A549 (cell line): ENCODE results near the gene AJAP1. TPM values are rescaled to one million over a fixed set of nuclear protein-coding genes. Genes with fewer than 3 reads are reported as not detected.

Experiments
- ATAC-seq, 2 experiments: fragments of 200-7000 bp in 1 of 2; fragments of >200 bp in 1 of 2; cut with Nextera tagmentation in 1 of 2; cut with Tn5 transposase in 1 of 2; 3 replicates each; pipeline versions ENCODE4 v1.8.0 to v1.9.1; 2018 to 2020; ENCODE audit warnings: mild to moderate bottlenecking in 1 of 2, moderate library complexity in 1 of 2
- CTCF ChIA-PET: fragments of 300-600 bp; sonication (Branson Sonifier 250); formaldehyde crosslinking; extraction: SDS; loops from one replicate; lab custom pipeline; 2021; ENCODE audit warnings: antibody characterized with exemption, inconsistent platforms; lab: Yijun Ruan, JAX
- POLR2A ChIA-PET: fragments of 350-600 bp; formaldehyde crosslinking; extraction: SDS; loops from one replicate; lab custom pipeline; 2021; ENCODE audit warnings: antibody characterized with exemption, inconsistent platforms; lab: Yijun Ruan, JAX
- DNase-seq, 2 experiments: peaks; one replicate each; pipeline versions ENCODE4 v3.0.0 to v3.0.0-alpha.2; 2011 to 2016; ENCODE audit warnings: low read depth in 1 of 2, low spot score in 1 of 2
- FAIRE-seq: peaks from 2 replicates; lab custom pipeline; 2011; peaks lifted over from hg19 to GRCh38; lab: Jason Lieb, UNC
- H3K27ac ChIP-seq, 2 experiments: fragments of >200 bp; sonication (Bioruptor Twin); formaldehyde crosslinking; 3 replicates each; pipeline ENCODE4 v1.5.1; 2016 to 2017
- H3K4me1 ChIP-seq: fragments of >200 bp; sonication (Bioruptor Twin); formaldehyde crosslinking; 3 replicates; pipeline ENCODE4 v1.6.1; 2016
- H3K4me2 ChIP-seq: fragments of >200 bp; sonication (Bioruptor Twin); formaldehyde crosslinking; 3 replicates; pipeline ENCODE4 v1.6.1; 2016
- H3K4me3 ChIP-seq: fragments of >200 bp; sonication (Bioruptor Twin); formaldehyde crosslinking; 3 replicates; pipeline ENCODE4 v1.5.1; 2016
- H3K9me3 ChIP-seq: fragments of >200 bp; sonication (Bioruptor Twin); formaldehyde crosslinking; 3 replicates; pipeline ENCODE4 v1.6.1; 2016
- CBX8 ChIP-seq: fragments of 200-600 bp; sonication (generic); IDR thresholded peaks from 2 replicates; pipeline ENCODE4 v1.6.1; 2016
- CEBPB ChIP-seq, 2 experiments: fragments of >200 bp in 1 of 2; sonication (Bioruptor Twin) in 1 of 2; formaldehyde crosslinking in 1 of 2; IDR thresholded peaks; 2 replicates each; pipeline ENCODE4 v1.6.1; 2012 to 2016
- CHD2 ChIP-seq: fragments of 150-350 bp; IDR thresholded peaks from 2 replicates; pipeline ENCODE4 v1.6.1; 2014; ENCODE audit warnings: low read length; ENCODE audit not compliant: partially characterized antibody
- CHD4 ChIP-seq: fragments of 200-600 bp; sonication (generic); IDR thresholded peaks from 2 replicates; pipeline ENCODE4 v1.6.1; 2016; ENCODE audit warnings: antibody characterized with exemption, mild to moderate bottlenecking, borderline replicate concordance
- EHF ChIP-seq: fragments of 250-450 bp; sonication (Bioruptor Pico); IDR thresholded peaks from 2 replicates; pipeline ENCODE4 v1.5.0; 2020; ENCODE audit warnings: mild to moderate bottlenecking
- EHMT2 ChIP-seq: fragments of 200-600 bp; sonication (generic); IDR thresholded peaks from 2 replicates; pipeline ENCODE4 v1.6.1; 2016; ENCODE audit warnings: antibody characterized with exemption, low read depth, mild to moderate bottlenecking, moderate library complexity
- ESRRA ChIP-seq: fragments of 150-350 bp; IDR thresholded peaks from 2 replicates; pipeline ENCODE4 v1.6.1; 2014; ENCODE audit warnings: mild to moderate bottlenecking, low read length, borderline replicate concordance
- FOXS1 ChIP-seq: fragments of 250-450 bp; sonication (Bioruptor Pico); IDR thresholded peaks from 2 replicates; pipeline ENCODE4 v1.5.0; 2020; ENCODE audit warnings: mild to moderate bottlenecking, moderate library complexity
- GATA3 ChIP-seq: IDR thresholded peaks from 2 replicates; pipeline ENCODE4 v1.6.1; 2012; ENCODE audit warnings: borderline replicate concordance
- HOXA7 ChIP-seq: fragments of 250-450 bp; sonication (Bioruptor Pico); IDR thresholded peaks from 2 replicates; pipeline ENCODE4 v1.5.0; 2020; ENCODE audit warnings: mild to moderate bottlenecking, moderate library complexity
- HOXB13 ChIP-seq: fragments of 250-450 bp; sonication (Bioruptor Pico); IDR thresholded peaks from 2 replicates; pipeline ENCODE4 v1.5.0; 2020; ENCODE audit warnings: low read depth, mild to moderate bottlenecking, moderate library complexity
- JUNB ChIP-seq: fragments of >200 bp; sonication (Bioruptor Twin); formaldehyde crosslinking; IDR thresholded peaks from 2 replicates; pipeline ENCODE4 v1.6.1; 2016
- KDM1A ChIP-seq: fragments of 200-600 bp; sonication (generic); IDR thresholded peaks from 2 replicates; pipeline ENCODE4 v1.6.1; 2016; ENCODE audit warnings: low read depth, mild to moderate bottlenecking
- NPAS2 ChIP-seq: fragments of 250-450 bp; sonication (Bioruptor Pico); IDR thresholded peaks from 2 replicates; pipeline ENCODE4 v1.8.0; 2022; ENCODE audit warnings: mild to moderate bottlenecking, moderate library complexity, borderline replicate concordance
- RARB ChIP-seq: fragments of 250-450 bp; sonication (Bioruptor Pico); IDR thresholded peaks from 2 replicates; pipeline ENCODE4 v1.8.0; 2021; ENCODE audit warnings: mild to moderate bottlenecking, moderate library complexity
- RCOR1 ChIP-seq: fragments of 150-350 bp; IDR thresholded peaks from 2 replicates; pipeline ENCODE4 v1.6.1; 2014; ENCODE audit warnings: antibody characterized with exemption, low read length, low read depth
- WGBS: methylation state at CpG from one replicate; pipeline ENCODE4 v1.1.6; 2017; ENCODE audit errors: missing lambda C conversion rate; 5-methylcytosine and 5-hydroxymethylcytosine counted together
- polyA plus RNA-seq, 4 experiments: library from polyadenylated mRNA; depleted of rRNA in 3 of 4; stranded (reverse); fragments of >200 nt; fragmentation: RNase III in 1 of 4; extraction: RNeasy Plus Mini Kit Qiagen cat#74134 plus additional on column Dnase treatment in 1 of 4; gene quantifications; 2 replicates in 3 of 4; 3 replicates in 1 of 4; pipeline ENCODE4 v1.2.3, GENCODE V29; 2011 to 2017
- TF ChIP-seq, protein P1 (sequence below): fragments of >200 bp; sonication (Bioruptor Twin); formaldehyde crosslinking; IDR thresholded peaks from 3 replicates; pipeline ENCODE4 v1.5.1; 2016
- TF ChIP-seq, protein P2 (sequence below): fragments of 250-450 bp; sonication (Bioruptor Pico); IDR thresholded peaks from 2 replicates; pipeline ENCODE4 v1.5.0; 2020; ENCODE audit warnings: low read depth, mild to moderate bottlenecking, moderate library complexity
- TF ChIP-seq, protein P3 (sequence below): fragments of 150-350 bp; IDR thresholded peaks from 2 replicates; pipeline ENCODE4 v1.6.1; 2014; ENCODE audit warnings: low read depth, mild to moderate bottlenecking, low read length

Gene AJAP1
- polyA plus RNA-seq, 2 of the 4 experiments (the other 2 are of a cell fraction) = not detected

DNA sequence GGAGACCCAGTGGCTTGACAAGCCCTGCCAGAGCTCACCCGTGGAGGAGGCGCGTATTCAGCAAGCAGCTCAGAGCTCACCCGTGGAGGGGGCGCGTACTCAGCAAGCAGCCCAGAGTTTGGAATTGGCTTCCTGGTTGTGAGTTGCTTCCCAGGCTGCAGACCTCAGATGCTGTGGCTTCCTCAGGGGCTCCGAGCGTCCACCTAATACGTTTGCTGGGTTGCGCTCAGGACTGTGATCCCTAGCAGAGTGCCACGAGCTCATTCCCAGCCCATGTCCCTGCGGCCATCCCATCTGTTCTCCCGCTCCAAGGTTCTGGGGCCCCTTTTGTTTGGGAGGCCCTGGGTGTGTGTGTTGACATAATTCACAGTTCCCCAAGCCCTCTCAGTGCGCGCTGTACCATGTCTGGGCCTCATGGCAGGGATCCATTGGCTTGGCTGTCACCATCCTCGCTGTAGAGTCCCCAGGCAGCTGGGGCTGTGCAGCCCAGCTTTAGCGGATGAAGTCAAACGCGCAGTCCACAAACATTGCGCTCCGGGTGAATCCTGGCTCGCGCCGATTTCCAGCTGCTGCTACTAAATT, 3.6 kb downstream of the AJAP1 start (continued):
- TF ChIP-seq, protein P1, sequence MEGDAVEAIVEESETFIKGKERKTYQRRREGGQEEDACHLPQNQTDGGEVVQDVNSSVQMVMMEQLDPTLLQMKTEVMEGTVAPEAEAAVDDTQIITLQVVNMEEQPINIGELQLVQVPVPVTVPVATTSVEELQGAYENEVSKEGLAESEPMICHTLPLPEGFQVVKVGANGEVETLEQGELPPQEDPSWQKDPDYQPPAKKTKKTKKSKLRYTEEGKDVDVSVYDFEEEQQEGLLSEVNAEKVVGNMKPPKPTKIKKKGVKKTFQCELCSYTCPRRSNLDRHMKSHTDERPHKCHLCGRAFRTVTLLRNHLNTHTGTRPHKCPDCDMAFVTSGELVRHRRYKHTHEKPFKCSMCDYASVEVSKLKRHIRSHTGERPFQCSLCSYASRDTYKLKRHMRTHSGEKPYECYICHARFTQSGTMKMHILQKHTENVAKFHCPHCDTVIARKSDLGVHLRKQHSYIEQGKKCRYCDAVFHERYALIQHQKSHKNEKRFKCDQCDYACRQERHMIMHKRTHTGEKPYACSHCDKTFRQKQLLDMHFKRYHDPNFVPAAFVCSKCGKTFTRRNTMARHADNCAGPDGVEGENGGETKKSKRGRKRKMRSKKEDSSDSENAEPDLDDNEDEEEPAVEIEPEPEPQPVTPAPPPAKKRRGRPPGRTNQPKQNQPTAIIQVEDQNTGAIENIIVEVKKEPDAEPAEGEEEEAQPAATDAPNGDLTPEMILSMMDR = no peak
- TF ChIP-seq RCOR1 (no peak), GATA3 (no peak), CHD2 (no peak), CHD4 (no peak), CEBPB (IDR thresholded peaks at IDR 0.05) (no peak), EHMT2 (no peak), HOXB13 (CRISPR knock-in tag) (no peak), ESRRA (no peak), KDM1A (no peak)
- TF ChIP-seq, protein P2, sequence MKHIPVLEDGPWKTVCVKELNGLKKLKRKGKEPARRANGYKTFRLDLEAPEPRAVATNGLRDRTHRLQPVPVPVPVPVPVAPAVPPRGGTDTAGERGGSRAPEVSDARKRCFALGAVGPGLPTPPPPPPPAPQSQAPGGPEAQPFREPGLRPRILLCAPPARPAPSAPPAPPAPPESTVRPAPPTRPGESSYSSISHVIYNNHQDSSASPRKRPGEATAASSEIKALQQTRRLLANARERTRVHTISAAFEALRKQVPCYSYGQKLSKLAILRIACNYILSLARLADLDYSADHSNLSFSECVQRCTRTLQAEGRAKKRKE (CRISPR knock-in tag) = no peak

DNA sequence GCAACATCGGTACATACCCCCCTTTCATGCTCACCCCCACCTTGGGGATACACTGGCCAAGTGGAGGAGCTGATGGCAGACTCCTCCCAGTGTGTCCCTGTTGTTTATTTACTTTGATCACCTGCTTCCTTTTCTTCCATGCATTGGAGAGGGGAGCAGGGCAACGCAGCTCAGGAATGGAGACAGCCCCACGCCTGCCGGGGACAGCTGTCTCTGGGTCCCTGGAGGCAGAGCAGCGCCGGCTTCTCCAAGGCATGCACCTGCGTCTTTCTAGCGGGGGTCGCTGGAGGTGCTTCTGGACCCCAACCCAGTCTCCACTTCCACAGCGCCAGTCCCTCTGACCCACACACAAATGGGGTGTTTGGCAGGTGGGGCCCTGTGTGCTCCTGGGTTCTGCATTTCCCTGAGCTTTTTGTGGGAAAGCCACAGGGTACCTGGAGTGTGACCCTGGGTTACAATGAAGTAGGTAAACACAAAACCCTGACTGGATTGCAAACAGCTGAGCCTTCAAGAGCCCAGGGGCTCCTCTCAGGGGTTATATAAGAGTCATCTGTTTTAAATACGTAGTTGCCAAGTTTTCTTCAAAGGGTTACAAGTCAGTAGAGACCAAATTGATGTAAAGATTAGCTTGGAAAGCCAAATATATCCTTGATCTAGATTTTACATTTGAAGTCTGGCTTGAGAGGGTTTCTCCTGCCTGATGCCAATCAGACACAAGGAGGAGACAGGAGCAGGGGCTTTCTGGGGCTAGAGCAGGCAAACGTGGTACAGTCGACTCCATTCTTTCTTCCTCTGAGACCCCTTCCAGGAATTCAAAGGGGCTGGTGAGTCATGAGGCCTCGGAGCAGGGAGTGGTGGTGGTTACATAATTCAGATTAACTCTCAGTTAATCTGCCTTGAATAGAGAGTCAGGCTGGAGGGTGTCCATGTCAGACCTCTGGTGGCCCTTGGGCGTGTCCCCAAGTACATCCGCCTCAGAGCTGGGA, 4.5 kb downstream of the AJAP1 start:
- ATAC-seq (no peak), FAIRE-seq (no peak), DNase-seq (no peak)
- WGBS = 40% methylated on average over 12 of the region's 16 CpGs
- Histone ChIP-seq H3K4me1 (0 out of 3 replicates have a peak, but pooled peaks cover 5% of the 10 kb centered on the region), H3K4me3 (no peak overlapping the region), H3K9me3 (no peaks in the 10 kb centered on the region), H3K27ac (no peak overlapping the region), H3K4me2 (no peak overlapping the region)
- ChIA-PET POLR2A (no interaction called here), CTCF (interaction anchor here (0.7 to 1.5 kb wide), 3 partner anchors 12 to 1087 kb away, joined by 3 to 6 read pairs (median 4); no protein-coding TSS in a partner anchor)
- TF ChIP-seq KDM1A = no peak
- TF ChIP-seq HOXB13 (CRISPR knock-in tag) = no peak
- no peak for TF ChIP-seq EHF (CRISPR knock-in tag)
- TF ChIP-seq, protein P3, sequence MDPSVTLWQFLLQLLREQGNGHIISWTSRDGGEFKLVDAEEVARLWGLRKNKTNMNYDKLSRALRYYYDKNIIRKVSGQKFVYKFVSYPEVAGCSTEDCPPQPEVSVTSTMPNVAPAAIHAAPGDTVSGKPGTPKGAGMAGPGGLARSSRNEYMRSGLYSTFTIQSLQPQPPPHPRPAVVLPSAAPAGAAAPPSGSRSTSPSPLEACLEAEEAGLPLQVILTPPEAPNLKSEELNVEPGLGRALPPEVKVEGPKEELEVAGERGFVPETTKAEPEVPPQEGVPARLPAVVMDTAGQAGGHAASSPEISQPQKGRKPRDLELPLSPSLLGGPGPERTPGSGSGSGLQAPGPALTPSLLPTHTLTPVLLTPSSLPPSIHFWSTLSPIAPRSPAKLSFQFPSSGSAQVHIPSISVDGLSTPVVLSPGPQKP = no peak
- no peak for TF ChIP-seq CBX8
- TF ChIP-seq RARB = no peak
- no peak for TF ChIP-seq JUNB
- no peak for TF ChIP-seq NPAS2 (CRISPR knock-in tag)
- TF ChIP-seq FOXS1 (CRISPR knock-in tag) = no peak
- no peak for TF ChIP-seq HOXA7
- no peak for TF ChIP-seq CEBPB (IDR thresholded peaks at IDR 0.05)
- TF ChIP-seq, protein P1 = no peak
